Endothelial cell of umbilical vein (primary cell): Measurements from ENCODE around the gene ARV1. TPM values are rescaled to one million over a fixed set of nuclear protein-coding genes. Genes with fewer than 3 reads are reported as not detected.

ENCODE experiments used
- BruUV-seq: library from RNA; stranded (reverse); fragments of 400-500 nt; replicated peaks from 2 replicates; lab custom pipeline; 2021; lab: Mats Ljungman, UMichigan
- CTCF ChIA-PET: fragments of 300-600, 350-600 bp; sonication (Branson Sonifier 250); formaldehyde crosslinking; loops from one replicate; lab custom pipeline; 2021; ENCODE audit warnings: antibody characterized with exemption, inconsistent platforms; lab: Charles Lee
- POLR2A ChIA-PET: fragments of 300-600, 350-600 bp; sonication (Branson Sonifier 250); formaldehyde crosslinking; loops from one replicate; lab custom pipeline; 2021; ENCODE audit warnings: antibody characterized with exemption, inconsistent platforms; lab: Charles Lee
- DNase-seq: peaks from one replicate; pipeline ENCODE4 v3.0.0-alpha.2; 2011; ENCODE audit warnings: low read depth, low spot score
- FAIRE-seq: peaks from 2 replicates; lab custom pipeline; 2011; peaks lifted over from hg19 to GRCh38; lab: Jason Lieb, UNC
- H2AFZ ChIP-seq: 2 replicates; pipeline ENCODE4 v1.6.0; 2012; ENCODE audit warnings: low read depth, low read length, control low read depth, inconsistent platforms
- H3K27ac ChIP-seq: 2 replicates; pipeline ENCODE4 v1.5.1; 2011; ENCODE audit warnings: low read depth, mild to moderate bottlenecking, control low read depth, low read length, moderate library complexity; ENCODE audit not compliant: insufficient read depth
- H3K27me3 ChIP-seq, 2 experiments: 2 replicates each; pipeline versions ENCODE4 v1.6.0 to v1.6.1; 2011; ENCODE audit warnings: low read length in 2 of 2, mixed read lengths in 1 of 2; ENCODE audit not compliant: control insufficient read depth in 2 of 2, insufficient read depth in 2 of 2
- H3K36me3 ChIP-seq, 2 experiments: 2 replicates in 1 of 2; 3 replicates in 1 of 2; pipeline ENCODE4 v1.5.1; 2011; ENCODE audit warnings: low read length in 2 of 2, mild to moderate bottlenecking in 1 of 2, moderate library complexity in 1 of 2; ENCODE audit not compliant: control insufficient read depth in 2 of 2, insufficient read depth in 2 of 2; ENCODE audit errors: extremely low read depth in 1 of 2
- H3K4me1 ChIP-seq: 3 replicates; pipeline ENCODE4 v1.5.1; 2011; ENCODE audit warnings: mild to moderate bottlenecking, low read length; ENCODE audit not compliant: control insufficient read depth, insufficient read depth; ENCODE audit errors: extremely low read depth
- H3K4me2 ChIP-seq: 2 replicates; pipeline ENCODE4 v1.6.1; 2011; ENCODE audit warnings: low read length, control low read depth, mixed read lengths; ENCODE audit not compliant: insufficient read depth
- H3K4me3 ChIP-seq, 3 experiments: fragments of 200-600 bp in 1 of 3; sonication (generic), shearing (Covaris generic) in 1 of 3; replicated peaks in 1 of 3; 2 replicates each; pipeline ENCODE4 v1.5.1; 2011 to 2016; ENCODE audit warnings: control low read depth in 3 of 3, low read length in 3 of 3, mild to moderate bottlenecking in 2 of 3, inconsistent platforms in 1 of 3, low read depth in 1 of 3, moderate library complexity in 1 of 3; ENCODE audit not compliant: insufficient read depth in 1 of 3
- H3K79me2 ChIP-seq: 2 replicates; pipeline ENCODE4 v1.6.0; 2012; ENCODE audit warnings: low read length, inconsistent platforms; ENCODE audit not compliant: control insufficient read depth, insufficient read depth
- H3K9ac ChIP-seq: replicated peaks from 2 replicates; pipeline ENCODE3; 2011; ENCODE audit warnings: low read length, control low read depth; ENCODE audit not compliant: insufficient read depth; ENCODE audit errors: extremely low read depth
- H3K9me1 ChIP-seq: replicated peaks from 3 replicates; pipeline ENCODE4 v1.6.0; 2011; ENCODE audit warnings: mild to moderate bottlenecking, low read length; ENCODE audit not compliant: control insufficient read depth, insufficient read depth; ENCODE audit errors: extremely low read depth
- H3K9me3 ChIP-seq: replicated peaks from 2 replicates; pipeline ENCODE4 v1.5.1; 2012; ENCODE audit warnings: low read length, inconsistent platforms; ENCODE audit not compliant: control insufficient read depth, insufficient read depth
- H4K20me1 ChIP-seq: replicated peaks from 2 replicates; pipeline ENCODE3; 2011; ENCODE audit warnings: mild to moderate bottlenecking, low read length; ENCODE audit not compliant: control insufficient read depth, insufficient read depth; ENCODE audit errors: extremely low read depth
- CTCF ChIP-seq, 2 donors: IDR thresholded peaks; 1 replicate in 1 of 2; 2 replicates in 1 of 2; pipeline ENCODE4 v1.5.1; 2011; ENCODE audit warnings: low read length in 2 of 2, mild to moderate bottlenecking in 2 of 2, moderate library complexity in 2 of 2, control low read depth in 1 of 2, inconsistent platforms in 1 of 2, low read depth in 1 of 2; ENCODE audit not compliant: insufficient read depth in 1 of 2; ENCODE audit errors: extremely low read depth in 1 of 2
- EZH2 ChIP-seq: IDR thresholded peaks from 2 replicates; pipeline ENCODE4 v1.6.1; 2012; ENCODE audit warnings: borderline replicate concordance, low read depth, mild to moderate bottlenecking, moderate library complexity, low read length, inconsistent platforms; ENCODE audit not compliant: severe bottlenecking
- FOS ChIP-seq: IDR thresholded peaks from 2 replicates; pipeline ENCODE4 v1.6.1; 2011; ENCODE audit warnings: mild to moderate bottlenecking, low read length, moderate library complexity, borderline replicate concordance; ENCODE audit not compliant: insufficient read depth
- GATA2 ChIP-seq: IDR thresholded peaks from 2 replicates; pipeline ENCODE4 v1.7.0; 2011; ENCODE audit warnings: low read depth, mild to moderate bottlenecking, moderate library complexity, mixed read lengths, low read length; ENCODE audit not compliant: insufficient read length, insufficient read depth
- JUN ChIP-seq: IDR thresholded peaks from 2 replicates; pipeline ENCODE4 v1.6.1; 2011; ENCODE audit warnings: borderline replicate concordance, low read depth; ENCODE audit not compliant: insufficient read length, insufficient read depth
- MYC ChIP-seq: IDR thresholded peaks from one replicate; pipeline ENCODE4 v1.6.1; 2011; ENCODE audit warnings: mild to moderate bottlenecking, low read depth, low read length
- POLR2A ChIP-seq: IDR thresholded peaks from 2 replicates; pipeline ENCODE4 v1.6.1; 2012; ENCODE audit warnings: low read depth, mild to moderate bottlenecking, control low read depth, low read length
- POLR2AphosphoS5 ChIP-seq: IDR thresholded peaks from 2 replicates; pipeline ENCODE4 v1.6.1; 2012; ENCODE audit warnings: low read depth, mild to moderate bottlenecking, control low read depth, low read length, moderate library complexity; ENCODE audit not compliant: insufficient read depth
- dilution Hi-C: fragments of 300-500 bp; cut with MboI; formaldehyde crosslinking; loops from one replicate; pipeline ENCODE4 v1.15.0; 2019; ENCODE audit warnings: low sequenced_read_pairs; ENCODE audit not compliant: extremely low pct_ligation_motif_present
- intact Hi-C: fragments of 100-400 bp; cut with micrococcal nuclease; formaldehyde crosslinking; loops from one replicate; pipeline ENCODE4 v1.10.0; 2022
- polyA plus RNA-seq, 4 experiments: library from polyadenylated mRNA; depleted of rRNA in 3 of 4; stranded (reverse) in 3 of 4; unstranded in 1 of 4; fragments of >200 nt; gene quantifications; 2 replicates each; pipeline versions ENCODE4 v1.2.1 to v1.2.3, GENCODE V29; 2011 to 2012; ENCODE audit warnings: missing spikeins in 1 of 4
- total RNA-seq: library from RNA; stranded (reverse); gene quantifications from 2 replicates; pipeline ENCODE4 v1.2.3, GENCODE V29; 2021
- TF ChIP-seq, protein P1 (sequence below): IDR thresholded peaks from 2 replicates; pipeline ENCODE4 v1.6.1; 2011; ENCODE audit not compliant: insufficient read depth, insufficient read length

The ARV1 gene
- total and polyA plus RNA-seq, 2 donors (not counting 3 experiments of a cell fraction or from before 2014, with no cell fraction given) = 10.7 to 14.0 TPM

DNA sequence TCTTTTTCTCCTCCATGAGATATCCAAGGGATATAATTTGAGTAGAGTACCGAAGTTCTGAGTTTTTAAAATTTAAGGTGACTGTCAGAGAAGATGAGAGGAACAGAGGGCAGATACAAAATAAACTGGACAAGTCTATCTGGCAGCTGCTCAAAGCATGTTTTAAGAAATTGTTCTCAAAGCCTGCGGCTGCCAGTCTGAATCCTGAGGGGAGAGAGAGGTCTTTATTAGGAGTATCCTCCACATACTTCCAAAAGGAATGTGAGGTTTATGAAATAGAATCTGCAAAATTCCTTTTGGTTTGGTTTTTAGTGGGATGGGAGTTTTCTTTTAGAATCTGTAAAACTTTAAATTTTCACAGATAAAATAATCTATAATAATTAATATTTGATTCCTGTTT lies 41.5 kb upstream of the ARV1 start:
- H3K79me2 ChIP-seq = no peaks in the 10 kb centered on the region
- intact Hi-C loops (no loop called here), dilution Hi-C loops (no loop called here)
- no peak overlapping the region for H3K4me3 ChIP-seq
- peaks cover 0 to 2% of the 10 kb centered on the region in 2 experiments for H3K36me3 ChIP-seq
- FAIRE-seq = no peak
- H3K9me1 ChIP-seq = no peaks in the 10 kb centered on the region
- H3K9me3 ChIP-seq = no peaks in the 10 kb centered on the region
- H2AFZ ChIP-seq = no peak overlapping the region
- no peaks in the 10 kb centered on the region for H4K20me1 ChIP-seq
- CTCF ChIA-PET = no interaction called here
- POLR2A ChIA-PET = no interaction called here
- H3K27me3 ChIP-seq = no peaks in the 10 kb centered on the region
- no peaks in the 10 kb centered on the region for H3K4me1 ChIP-seq
- TF ChIP-seq, protein P1, sequence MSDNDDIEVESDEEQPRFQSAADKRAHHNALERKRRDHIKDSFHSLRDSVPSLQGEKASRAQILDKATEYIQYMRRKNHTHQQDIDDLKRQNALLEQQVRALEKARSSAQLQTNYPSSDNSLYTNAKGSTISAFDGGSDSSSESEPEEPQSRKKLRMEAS = no peak
- TF ChIP-seq FOS = no peak
- TF ChIP-seq POLR2A = no peak
- no peak for TF ChIP-seq JUN
- TF ChIP-seq POLR2AphosphoS5 = no peak
- TF ChIP-seq CTCF (IDR thresholded peaks at IDR 0.05; ENCODE audit: extremely low read depth in 1 of 2, insufficient read depth in 1 of 2, low read depth in 1 of 2, low read length in 2 of 2) = no peak
- TF ChIP-seq EZH2 = no peak
- no peak for TF ChIP-seq GATA2
- TF ChIP-seq MYC = no peak
- no peak overlapping the region for H3K27ac ChIP-seq
- H3K9ac ChIP-seq = no peak overlapping the region
- DNase-seq = no peak
- BruUV-seq = no TSS peak
- no peak overlapping the region for H3K4me2 ChIP-seq
